Fibroblast of mammary gland (primary cell): Measurements from ENCODE around the gene FANCD2.
"Not testable (repeated sequence)": the region's sequence is repeated elsewhere in the genome, so short reads cannot be mapped to it uniquely, and the experiment has no call there.

ENCODE experiments used
- DNase-seq: peaks from one replicate; pipeline ENCODE4 v3.0.0-alpha.2; 2010; ENCODE audit warnings: low read depth
- H3K4me3 ChIP-seq: 2 replicates; pipeline ENCODE4 v1.5.1; 2011; ENCODE audit warnings: low read depth, mild to moderate bottlenecking, low read length, moderate library complexity; ENCODE audit not compliant: control insufficient read depth
- TF ChIP-seq, protein P1 (sequence below): conservative IDR thresholded peaks from 2 replicates; pipeline ENCODE4 v1.5.1; 2011; ENCODE audit warnings: low read depth, low read length, inconsistent platforms; ENCODE audit not compliant: control insufficient read depth, insufficient read depth

FANCD2 gene

DNA sequence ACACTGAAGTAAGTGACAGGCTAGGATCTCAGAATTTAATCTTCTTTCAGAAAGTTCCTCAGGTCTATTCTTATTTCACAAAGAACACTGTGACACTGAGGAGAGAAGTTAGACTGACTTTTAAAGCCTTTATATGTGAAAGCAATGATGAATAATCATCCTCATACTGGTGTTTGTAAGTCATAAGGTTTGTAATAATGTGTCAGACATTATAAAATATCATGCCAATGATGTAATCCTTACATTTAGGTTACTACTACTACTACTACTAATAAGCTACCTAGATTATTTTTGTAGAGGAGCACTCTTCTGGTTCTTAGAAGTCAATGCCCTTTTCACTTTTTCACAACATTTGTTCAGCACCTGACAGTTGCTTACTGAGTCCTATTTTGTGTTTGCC lies 48.4 kb downstream of the FANCD2 start:
- TF ChIP-seq, protein P1, sequence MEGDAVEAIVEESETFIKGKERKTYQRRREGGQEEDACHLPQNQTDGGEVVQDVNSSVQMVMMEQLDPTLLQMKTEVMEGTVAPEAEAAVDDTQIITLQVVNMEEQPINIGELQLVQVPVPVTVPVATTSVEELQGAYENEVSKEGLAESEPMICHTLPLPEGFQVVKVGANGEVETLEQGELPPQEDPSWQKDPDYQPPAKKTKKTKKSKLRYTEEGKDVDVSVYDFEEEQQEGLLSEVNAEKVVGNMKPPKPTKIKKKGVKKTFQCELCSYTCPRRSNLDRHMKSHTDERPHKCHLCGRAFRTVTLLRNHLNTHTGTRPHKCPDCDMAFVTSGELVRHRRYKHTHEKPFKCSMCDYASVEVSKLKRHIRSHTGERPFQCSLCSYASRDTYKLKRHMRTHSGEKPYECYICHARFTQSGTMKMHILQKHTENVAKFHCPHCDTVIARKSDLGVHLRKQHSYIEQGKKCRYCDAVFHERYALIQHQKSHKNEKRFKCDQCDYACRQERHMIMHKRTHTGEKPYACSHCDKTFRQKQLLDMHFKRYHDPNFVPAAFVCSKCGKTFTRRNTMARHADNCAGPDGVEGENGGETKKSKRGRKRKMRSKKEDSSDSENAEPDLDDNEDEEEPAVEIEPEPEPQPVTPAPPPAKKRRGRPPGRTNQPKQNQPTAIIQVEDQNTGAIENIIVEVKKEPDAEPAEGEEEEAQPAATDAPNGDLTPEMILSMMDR = no peak
- no peak overlapping the region for H3K4me3 ChIP-seq
- no peak for DNase-seq

- no peak overlapping the region for H3K4me3 ChIP-seq
- no peak for DNase-seq
- TF ChIP-seq, protein P1 = no peak
These were observed 55.6 kb downstream of the FANCD2 start for GRCh38 chr3:10081871-10082270.

- no peak for DNase-seq
- TF ChIP-seq, protein P1 = no peak
- no peak overlapping the region for H3K4me3 ChIP-seq
These were observed 59.5 kb downstream of the FANCD2 start for GRCh38 chr3:10085738-10086137.

DNA sequence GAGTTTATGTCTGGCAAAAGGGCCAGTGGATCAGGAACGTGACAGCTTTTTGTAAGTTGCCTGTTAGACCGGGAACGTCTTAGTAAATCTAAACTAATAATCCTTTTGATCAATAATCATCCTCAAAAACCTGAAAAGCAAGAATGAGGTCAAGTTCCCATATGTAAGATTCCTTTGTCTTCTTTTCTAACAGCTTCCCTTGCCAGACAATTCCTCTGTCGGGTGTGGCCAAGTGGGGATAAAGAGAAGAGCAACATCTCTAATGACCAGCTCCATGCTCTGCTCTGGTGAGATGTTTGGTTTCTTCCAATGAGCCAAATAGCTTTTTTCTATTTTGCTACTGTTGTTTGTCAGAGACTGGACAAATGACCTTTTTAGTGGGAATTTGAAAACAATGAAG lies 62.0 kb downstream of the FANCD2 start:
- H3K4me3 ChIP-seq = no peak overlapping the region
- TF ChIP-seq, protein P1 = no peak

GRCh38 chr3:10090179-10090578 lies 63.9 kb downstream of the FANCD2 start:
- TF ChIP-seq, protein P1 = no peak
- no peak for DNase-seq
- H3K4me3 ChIP-seq = no peak overlapping the region

More for the DNA sequence above, 62.0 kb downstream of the FANCD2 start:
- DNase-seq = no peak

GRCh38 chr3:10090774-10091173 lies 64.5 kb downstream of the FANCD2 start:
- DNase-seq, H3K4me3 ChIP-seq: not testable (repeated sequence)

DNA sequence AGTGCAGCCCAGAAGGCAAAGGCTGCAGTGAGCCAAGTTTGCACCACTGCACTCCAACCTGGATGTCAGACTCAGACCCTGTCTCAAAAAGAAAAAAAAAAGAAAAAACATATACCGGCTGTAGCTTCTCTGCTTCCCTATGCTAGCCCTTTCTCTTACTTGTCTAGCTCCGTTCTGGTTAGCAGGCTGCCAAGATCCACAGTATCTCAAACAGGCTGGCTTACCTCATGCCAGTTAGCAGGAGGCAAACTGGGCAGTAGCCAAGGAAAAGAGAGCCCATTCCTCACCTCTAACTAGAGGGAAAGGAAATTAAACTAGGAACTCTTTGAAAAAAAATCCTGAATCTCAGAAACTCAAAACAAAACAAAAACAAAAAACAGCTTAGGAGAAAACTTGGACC lies 65.2 kb downstream of the FANCD2 start:
- not testable (repeated sequence) for DNase-seq

DNA sequence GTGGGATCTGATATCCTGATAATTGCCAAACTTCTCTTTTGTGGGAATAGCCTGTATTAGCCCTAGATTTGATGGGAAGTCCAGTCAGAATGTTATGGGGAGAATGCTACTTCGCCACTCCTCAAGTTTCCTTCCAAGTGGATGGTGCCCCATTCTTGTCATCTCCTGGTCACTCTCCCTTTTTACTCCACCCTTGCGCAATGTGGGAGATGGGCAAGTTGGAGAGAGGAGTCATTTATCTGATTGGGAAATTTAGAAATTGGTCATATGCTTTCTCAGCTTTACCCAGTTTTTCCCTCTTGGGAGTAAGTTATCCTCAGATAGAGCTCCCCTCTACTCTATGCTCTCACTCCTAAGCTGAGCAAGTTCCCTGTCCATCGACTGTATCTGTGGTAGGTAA lies 67.4 kb downstream of the FANCD2 start:
- peak; percentile 24 for DNase-seq
- TF ChIP-seq, protein P1 = no peak
- no peak overlapping the region for H3K4me3 ChIP-seq

More for the DNA sequence above, 65.2 kb downstream of the FANCD2 start:
- not testable (repeated sequence) for H3K4me3 ChIP-seq
